ENCODE data around the gene IL17RC. TPM values are rescaled to one million over a fixed set of nuclear protein-coding genes. Genes with fewer than 3 reads are reported as not detected.

Gene IL17RC, protein sequence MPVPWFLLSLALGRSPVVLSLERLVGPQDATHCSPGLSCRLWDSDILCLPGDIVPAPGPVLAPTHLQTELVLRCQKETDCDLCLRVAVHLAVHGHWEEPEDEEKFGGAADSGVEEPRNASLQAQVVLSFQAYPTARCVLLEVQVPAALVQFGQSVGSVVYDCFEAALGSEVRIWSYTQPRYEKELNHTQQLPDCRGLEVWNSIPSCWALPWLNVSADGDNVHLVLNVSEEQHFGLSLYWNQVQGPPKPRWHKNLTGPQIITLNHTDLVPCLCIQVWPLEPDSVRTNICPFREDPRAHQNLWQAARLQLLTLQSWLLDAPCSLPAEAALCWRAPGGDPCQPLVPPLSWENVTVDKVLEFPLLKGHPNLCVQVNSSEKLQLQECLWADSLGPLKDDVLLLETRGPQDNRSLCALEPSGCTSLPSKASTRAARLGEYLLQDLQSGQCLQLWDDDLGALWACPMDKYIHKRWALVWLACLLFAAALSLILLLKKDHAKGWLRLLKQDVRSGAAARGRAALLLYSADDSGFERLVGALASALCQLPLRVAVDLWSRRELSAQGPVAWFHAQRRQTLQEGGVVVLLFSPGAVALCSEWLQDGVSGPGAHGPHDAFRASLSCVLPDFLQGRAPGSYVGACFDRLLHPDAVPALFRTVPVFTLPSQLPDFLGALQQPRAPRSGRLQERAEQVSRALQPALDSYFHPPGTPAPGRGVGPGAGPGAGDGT
- 29.2 and 36.5 TPM in 2 replicates for total RNA-seq

DNA sequence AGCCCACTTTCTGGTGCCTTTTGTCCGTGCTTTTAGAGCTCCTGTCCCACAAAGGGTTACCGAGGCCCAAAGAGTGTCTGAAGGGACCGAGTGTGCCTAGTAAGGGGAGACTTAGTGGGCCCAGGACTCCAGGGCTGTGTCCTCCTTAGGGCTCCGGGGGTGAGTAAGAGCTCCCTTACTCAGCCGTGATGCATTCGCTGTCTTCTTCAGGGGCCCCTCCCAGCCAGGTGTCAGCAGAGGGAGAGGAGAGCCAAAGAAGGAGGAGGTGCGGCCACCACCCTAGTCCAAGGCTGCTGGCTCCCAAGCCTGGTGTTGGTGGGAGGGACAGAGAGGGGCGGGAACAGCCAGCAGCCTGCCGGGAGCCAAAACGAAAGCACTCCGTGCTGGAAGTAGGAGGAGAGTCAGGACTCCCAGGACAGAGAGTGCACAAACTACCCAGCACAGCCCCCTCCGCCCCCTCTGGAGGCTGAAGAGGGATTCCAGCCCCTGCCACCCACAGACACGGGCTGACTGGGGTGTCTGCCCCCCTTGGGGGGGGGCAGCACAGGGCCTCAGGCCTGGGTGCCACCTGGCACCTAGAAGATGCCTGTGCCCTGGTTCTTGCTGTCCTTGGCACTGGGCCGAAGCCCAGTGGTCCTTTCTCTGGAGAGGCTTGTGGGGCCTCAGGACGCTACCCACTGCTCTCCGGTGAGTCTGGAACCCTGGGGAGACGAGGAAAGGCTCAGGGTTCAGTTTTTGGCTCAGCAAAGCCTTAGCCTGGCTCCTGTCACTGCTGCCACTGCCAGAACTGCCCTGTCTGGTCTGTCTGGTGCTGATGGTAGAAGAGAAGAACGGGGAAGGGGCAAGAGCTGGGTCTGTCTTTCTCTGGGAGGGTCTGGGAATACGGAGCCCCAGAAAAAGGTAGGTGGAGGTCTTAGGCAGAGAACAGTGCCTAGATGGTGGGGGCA is at the start of gene IL17RC:
Gene IL17RC, plus strand, starts transcription at position 365 of the 947 bp plus-strand sequence. Its CDS starts 218 bp downstream, at position 583.

DNA sequence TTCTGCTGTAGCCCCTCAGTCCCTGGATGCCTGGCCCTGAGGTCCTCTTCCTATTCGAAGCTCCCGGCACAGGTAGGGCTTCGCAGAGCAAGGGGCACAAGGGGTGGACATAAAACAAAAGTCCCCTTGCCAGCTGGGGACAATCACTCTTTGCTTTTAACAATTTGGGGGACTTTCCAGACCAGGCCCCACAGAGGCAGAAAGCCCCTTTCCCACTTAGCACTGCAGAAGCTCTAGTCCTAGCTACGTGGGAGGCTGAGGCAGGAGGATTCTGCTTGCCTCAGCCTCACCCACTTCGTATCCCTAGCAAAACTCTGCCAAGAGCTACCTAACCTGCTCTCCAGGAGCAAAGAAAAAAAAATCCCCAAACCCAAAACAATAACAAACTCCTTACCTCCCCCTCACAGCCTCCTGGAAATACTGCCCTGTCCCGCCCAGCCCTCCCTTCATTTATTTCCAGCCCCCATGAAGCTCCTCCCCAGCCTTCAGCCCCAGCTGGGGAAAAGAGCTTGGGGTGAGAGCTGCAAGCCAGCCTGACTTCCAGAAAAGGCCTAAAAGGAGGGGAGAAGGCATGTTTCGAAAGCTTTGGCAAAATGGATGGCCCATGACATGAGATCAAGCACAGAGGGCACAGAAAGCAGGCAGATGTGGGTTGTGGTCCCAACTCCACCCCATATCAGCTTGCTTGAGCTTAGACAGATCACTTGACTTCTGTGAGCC is 36.9 kb upstream of the IL17RC start, which contains the start of gene CIDEC:
Gene CIDEC, minus strand, starts transcription at position 424 of the 720 bp plus-strand sequence. CDS start 1,767 bp downstream, outside the sequence.

DNA sequence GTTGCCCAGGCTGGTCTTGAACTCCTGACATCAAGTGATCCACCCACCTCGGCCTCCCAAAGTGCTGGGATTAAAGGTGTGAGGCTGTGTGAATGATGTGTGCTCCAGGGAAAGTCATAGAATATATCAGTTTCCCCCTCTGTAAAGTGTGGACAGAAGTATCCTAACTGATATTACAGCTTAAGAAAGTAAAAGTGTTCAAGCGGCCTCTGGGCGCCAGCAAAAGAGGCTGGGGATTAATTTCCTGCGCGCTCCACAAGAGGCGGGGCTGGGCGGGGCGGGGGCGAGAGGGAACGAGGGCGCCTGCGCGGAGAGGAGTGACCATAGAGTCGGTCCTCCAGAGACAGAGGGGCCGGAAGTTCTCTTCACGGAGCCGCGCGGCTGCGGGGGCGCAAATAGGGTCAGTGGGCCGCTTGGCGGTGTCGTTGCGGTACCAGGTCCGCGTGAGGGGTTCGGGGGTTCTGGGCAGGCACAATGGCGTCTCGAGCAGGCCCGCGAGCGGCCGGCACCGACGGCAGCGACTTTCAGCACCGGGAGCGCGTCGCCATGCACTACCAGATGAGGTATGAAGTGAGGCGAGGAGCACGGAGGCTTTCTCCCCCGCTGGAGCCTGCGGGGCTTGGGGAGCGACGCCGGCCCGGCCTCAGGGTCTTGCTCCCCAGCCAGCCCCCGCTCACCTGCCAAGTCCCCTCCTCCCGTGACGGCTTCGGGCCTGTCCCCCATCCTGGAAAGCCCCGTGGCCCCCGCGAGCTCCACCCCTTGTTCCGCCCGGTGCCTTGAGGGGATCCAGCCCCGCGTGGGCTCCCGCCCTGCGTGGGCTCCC is 26.4 kb upstream of the IL17RC start, which contains the start of gene JAGN1:
Gene JAGN1, plus strand, starts transcription at position 362 of the 823 bp plus-strand sequence. Its CDS starts 113 bp downstream, at position 475.

DNA sequence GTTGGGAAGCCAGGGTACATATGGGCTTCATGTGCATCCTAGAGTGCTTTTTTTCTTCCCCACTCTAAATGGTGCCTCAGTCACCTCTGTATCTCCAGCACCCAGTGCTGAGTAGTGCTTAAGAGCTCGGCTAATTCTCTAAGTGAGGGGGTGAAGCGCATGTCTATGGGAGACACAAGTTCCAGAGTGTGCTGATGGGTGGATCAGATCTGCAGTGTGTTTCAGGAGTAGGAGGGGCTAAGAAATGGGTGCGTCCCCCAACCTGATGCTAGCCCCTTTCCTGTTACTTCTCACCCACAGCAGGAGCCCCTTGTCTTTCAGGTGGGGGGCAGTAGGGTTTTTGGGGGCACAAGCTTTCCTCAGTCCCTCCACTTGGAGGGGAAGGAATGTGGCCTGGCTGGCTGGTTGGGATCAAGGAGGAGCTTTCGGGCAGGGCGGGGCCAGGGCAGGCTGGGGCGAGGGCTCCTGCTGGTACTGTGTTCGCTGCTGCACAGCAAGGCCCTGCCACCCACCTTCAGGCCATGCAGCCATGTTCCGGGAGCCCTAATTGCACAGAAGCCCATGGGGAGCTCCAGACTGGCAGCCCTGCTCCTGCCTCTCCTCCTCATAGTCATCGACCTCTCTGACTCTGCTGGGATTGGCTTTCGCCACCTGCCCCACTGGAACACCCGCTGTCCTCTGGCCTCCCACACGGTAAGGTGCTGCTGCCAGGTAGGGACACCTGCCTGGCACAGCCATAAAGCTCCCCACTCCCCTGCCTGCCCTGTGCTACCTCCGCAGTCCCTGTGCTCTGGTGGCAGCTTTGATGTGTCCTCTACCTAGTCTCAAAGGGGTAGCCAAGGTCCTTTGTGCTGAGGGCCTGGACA is 14.3 kb upstream of the IL17RC start, which contains the start of gene IL17RE:
Gene IL17RE, plus strand, starts transcription at position 477 of the 866 bp plus-strand sequence. Its CDS starts 85 bp downstream, at position 562.

DNA sequence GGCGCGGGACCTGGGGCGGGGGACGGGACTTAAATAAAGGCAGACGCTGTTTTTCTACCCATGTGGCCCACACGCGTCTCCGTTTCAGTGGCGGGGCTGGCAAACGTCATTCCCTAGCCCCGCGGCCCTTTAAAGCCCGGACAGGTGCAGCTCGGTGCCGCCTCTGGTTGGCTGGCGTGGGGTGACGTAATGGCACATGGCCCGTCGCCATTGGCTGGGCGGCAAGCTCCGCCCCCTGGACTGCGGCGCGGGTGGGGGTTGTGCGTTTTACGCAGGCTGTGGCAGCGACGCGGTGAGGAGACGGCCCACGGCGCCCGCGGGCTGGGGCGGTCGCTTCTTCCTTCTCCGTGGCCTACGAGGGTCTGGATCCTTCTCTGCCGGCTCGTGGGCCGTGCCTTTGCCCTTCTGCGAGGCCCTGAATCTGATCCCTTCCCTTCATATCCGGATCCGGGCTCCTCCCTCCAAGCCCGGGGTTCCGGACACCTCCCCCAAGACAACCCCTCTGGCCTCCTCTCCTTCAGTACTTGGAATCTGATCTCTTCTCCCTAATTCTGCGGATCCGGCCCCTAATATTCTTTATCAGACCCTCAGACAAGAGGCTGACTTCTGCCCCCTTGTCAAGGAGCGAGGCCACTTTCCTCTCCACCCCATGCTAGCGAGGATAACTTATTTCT is 16.8 kb downstream of the IL17RC start, which contains the start of gene CRELD1:
Gene CRELD1, plus strand, starts transcription at position 274 of the 674 bp plus-strand sequence. CDS start 605 bp downstream, outside the sequence.

DNA sequence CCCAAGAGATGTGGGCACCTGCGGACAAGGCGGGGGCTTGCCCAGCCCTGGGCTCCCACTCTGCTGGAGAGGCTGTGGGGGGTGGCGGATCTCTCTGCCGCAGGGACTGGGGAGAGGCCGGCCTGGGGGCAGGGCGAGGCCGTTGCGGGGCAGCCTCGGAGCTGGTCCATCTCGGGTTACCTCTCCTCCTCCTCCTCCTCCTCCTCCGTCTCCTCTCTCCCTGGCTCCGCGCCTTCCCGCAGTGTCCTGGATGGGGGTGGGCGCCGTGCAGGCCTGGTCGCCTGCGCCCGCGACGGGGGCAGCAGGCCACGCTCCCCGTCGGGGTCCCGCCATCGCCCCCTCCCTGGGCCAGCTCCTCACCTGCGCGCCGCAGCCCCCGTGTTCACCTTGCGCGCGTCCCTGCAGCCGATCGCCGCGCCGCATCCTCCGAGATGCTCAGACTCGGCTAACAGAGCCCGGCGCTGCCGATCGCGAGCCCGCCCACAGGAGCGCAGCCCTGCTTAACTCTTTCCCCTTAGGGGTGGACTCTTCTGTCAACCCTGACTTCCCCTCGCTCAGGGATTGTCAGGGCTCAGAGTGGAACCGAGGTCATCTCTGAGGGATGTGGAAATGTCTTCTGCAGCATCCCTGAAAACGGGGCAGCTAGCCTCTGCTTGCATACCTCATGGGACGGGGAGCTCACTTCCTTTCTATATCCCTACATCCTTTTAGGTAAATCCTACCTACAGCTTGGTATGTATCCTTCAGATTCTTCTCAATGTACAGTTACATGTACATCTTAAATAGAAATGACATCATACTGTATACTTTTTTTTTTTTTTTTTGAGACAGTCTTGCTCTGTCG is 35.3 kb downstream of the IL17RC start, which contains the start of gene PRRT3:
Gene PRRT3, minus strand, starts transcription at position 447 of the 844 bp plus-strand sequence. CDS start 2,293 bp downstream, outside the sequence.

Other genes starting within 250 kb of the IL17RC start
- not detected in 2 replicates for gene CPNE9, start 213.3 kb upstream of the IL17RC start, total RNA-seq
- gene BRPF1, start 185.4 kb upstream of the IL17RC start, total RNA-seq: 14.0 and 16.4 TPM in 2 replicates
- 23.5 and 24.2 TPM in 2 replicates for gene OGG1, start 167.1 kb upstream of the IL17RC start, total RNA-seq
- 60.6 and 64.3 TPM in 2 replicates for gene CAMK1, start 147.2 kb upstream of the IL17RC start, total RNA-seq
- 65.0 and 73.8 TPM in 2 replicates for gene TADA3, start 124.6 kb upstream of the IL17RC start, total RNA-seq
- gene ARPC4, start 124.0 kb upstream of the IL17RC start, total RNA-seq: 228 and 238 TPM in 2 replicates
- 18.4 and 22.5 TPM in 2 replicates for gene TTLL3, start 106.8 kb upstream of the IL17RC start, total RNA-seq
- gene RPUSD3, start 73.1 kb upstream of the IL17RC start, total RNA-seq: 16.3 and 18.8 TPM in 2 replicates
- gene CIDEC, start 36.8 kb upstream of the IL17RC start, total RNA-seq: not detected in 2 replicates
- gene JAGN1, start 26.5 kb upstream of the IL17RC start, total RNA-seq: 13.4 and 17.4 TPM in 2 replicates
- 3.5 and 4.4 TPM in 2 replicates for gene IL17RE, start 14.2 kb upstream of the IL17RC start, total RNA-seq
- gene CRELD1, start 16.7 kb downstream of the IL17RC start, total RNA-seq: 20.3 and 25.4 TPM in 2 replicates
- gene PRRT3, start 35.3 kb downstream of the IL17RC start, total RNA-seq: 2.5 and 2.6 TPM in 2 replicates
- gene EMC3, start 69.7 kb downstream of the IL17RC start, total RNA-seq: 74.0 and 83.0 TPM in 2 replicates
- 13.1 and 25.9 TPM in 2 replicates for gene FANCD2, start 109.3 kb downstream of the IL17RC start, total RNA-seq
- gene FANCD2OS, start 191.2 kb downstream of the IL17RC start, total RNA-seq: not detected in 2 replicates
- gene BRK1, start 198.6 kb downstream of the IL17RC start, total RNA-seq: 113 and 134 TPM in 2 replicates
- 31.0 and 32.2 TPM in 2 replicates for gene VHL, start 224.7 kb downstream of the IL17RC start, total RNA-seq
- gene IRAK2, start 247.8 kb downstream of the IL17RC start, total RNA-seq: 7.2 and 8.3 TPM in 2 replicates